OCI-M2 (cell line): ENCODE measurements around the gene NFATC2.
A peak's percentile ranks its signal among the peaks of the same experiment; 100 is the strongest.
"Not testable (repeated sequence)": the region's sequence is repeated elsewhere in the genome, so short reads cannot be mapped to it uniquely, and the experiment has no call there.

Source experiments
- DNase-seq: peaks from one replicate; lab custom pipeline; 2025; ENCODE audit not compliant: unreplicated experiment; lab: John Stamatoyannopoulos, UW

NFATC2 gene

GRCh38 chr20:51568533-51568932 is 26.0 kb upstream of the NFATC2 start:
- DNase-seq: not testable (repeated sequence)

- DNase-seq: no peak
Measured at GRCh38 chr20:51567622-51568021, 25.1 kb upstream of the NFATC2 start.

GRCh38 chr20:51566594-51566993 is 24.1 kb upstream of the NFATC2 start:
- DNase-seq: no peak

GRCh38 chr20:51565298-51566144 is 23.0 kb upstream of the NFATC2 start:
- no peak for DNase-seq

GRCh38 chr20:51563486-51564332 is 21.2 kb upstream of the NFATC2 start:
- DNase-seq: no peak

- DNase-seq: no peak
Measured at GRCh38 chr20:51563174-51563485, 20.6 kb upstream of the NFATC2 start.

GRCh38 chr20:51562332-51563173 is 20.0 kb upstream of the NFATC2 start:
- DNase-seq: no peak

GRCh38 chr20:51562027-51562331 is 19.5 kb upstream of the NFATC2 start:
- DNase-seq: no peak

GRCh38 chr20:51560550-51561307 is 18.2 kb upstream of the NFATC2 start:
- DNase-seq: no peak

- DNase-seq: no peak
Measured at GRCh38 chr20:51560042-51560441, 17.5 kb upstream of the NFATC2 start.

GRCh38 chr20:51554538-51555165 is 12.1 kb upstream of the NFATC2 start:
- no peak for DNase-seq

GRCh38 chr20:51553897-51554486 is 11.5 kb upstream of the NFATC2 start:
- no peak for DNase-seq

- DNase-seq: no peak
Measured at GRCh38 chr20:51551186-51551585, 8.7 kb upstream of the NFATC2 start.

- no peak for DNase-seq
Measured at GRCh38 chr20:51549474-51549873, 7.0 kb upstream of the NFATC2 start.

GRCh38 chr20:51547951-51548350 is 5.4 kb upstream of the NFATC2 start:
- DNase-seq: no peak

GRCh38 chr20:51545515-51545914 is 3.0 kb upstream of the NFATC2 start:
- DNase-seq: no peak

- no peak for DNase-seq
Measured at GRCh38 chr20:51543422-51543788, 886 bp upstream of the NFATC2 start.

GRCh38 chr20:51542033-51542570 is 417 bp downstream of the NFATC2 start:
- no peak for DNase-seq

GRCh38 chr20:51541189-51542032 is 1.1 kb downstream of the NFATC2 start:
- peak; percentile 90 for DNase-seq
